ENCODE results near the gene CCND3.
A peak's percentile ranks its signal among the peaks of the same experiment; 100 is the strongest.

CCND3 gene

GRCh38 chr6:41941280-41942066 lies at the start of gene CCND3:
Gene CCND3, minus strand, starts transcription at chr6:41941808. Its CDS starts 159 bp downstream, at chr6:41941649.
- peak; percentile 68 for DNase-seq (ENCODE audit: low read depth, low spot score)

- DNase-seq (ENCODE audit: low read depth, low spot score), result no peak
Observed at GRCh38 chr6:41986339-41986738, 44.7 kb upstream of the CCND3 start.

- DNase-seq (ENCODE audit: low read depth, low spot score), result no peak
Observed at GRCh38 chr6:41984623-41985022, 43.0 kb upstream of the CCND3 start.

- no peak for DNase-seq (ENCODE audit: low read depth, low spot score)
Observed at GRCh38 chr6:41976794-41977484, 35.3 kb upstream of the CCND3 start.

- no peak for DNase-seq (ENCODE audit: low read depth, low spot score)
Observed at GRCh38 chr6:41975276-41975675, 33.7 kb upstream of the CCND3 start.

- no peak for DNase-seq (ENCODE audit: low read depth, low spot score)
Observed at GRCh38 chr6:41974281-41974825, 32.7 kb upstream of the CCND3 start.

- DNase-seq (ENCODE audit: low read depth, low spot score), result no peak
Observed at GRCh38 chr6:41972826-41973225, 31.2 kb upstream of the CCND3 start.

- DNase-seq (ENCODE audit: low read depth, low spot score), result no peak
Observed at GRCh38 chr6:41970436-41970846, 28.8 kb upstream of the CCND3 start.

- DNase-seq (ENCODE audit: low read depth, low spot score), result no peak
Observed at GRCh38 chr6:41967312-41968287, 26.0 kb upstream of the CCND3 start.

GRCh38 chr6:41966961-41967311 lies 25.3 kb upstream of the CCND3 start:
- DNase-seq (ENCODE audit: low read depth, low spot score), result no peak

- no peak for DNase-seq (ENCODE audit: low read depth, low spot score)
Observed at GRCh38 chr6:41966214-41966920, 24.8 kb upstream of the CCND3 start.

GRCh38 chr6:41965429-41966213 lies 24.0 kb upstream of the CCND3 start:
- no peak for DNase-seq (ENCODE audit: low read depth, low spot score)

GRCh38 chr6:41964201-41964887 lies 22.7 kb upstream of the CCND3 start:
- no peak for DNase-seq (ENCODE audit: low read depth, low spot score)

- no peak for DNase-seq (ENCODE audit: low read depth, low spot score)
Observed at GRCh38 chr6:41963371-41963770, 21.8 kb upstream of the CCND3 start.

- no peak for DNase-seq (ENCODE audit: low read depth, low spot score)
Observed at GRCh38 chr6:41960028-41960427, 18.4 kb upstream of the CCND3 start.

GRCh38 chr6:41958022-41958856 lies 16.6 kb upstream of the CCND3 start:
- DNase-seq (ENCODE audit: low read depth, low spot score), result no peak

GRCh38 chr6:41957117-41957516 lies 15.5 kb upstream of the CCND3 start:
- DNase-seq (ENCODE audit: low read depth, low spot score), result no peak

- no peak for DNase-seq (ENCODE audit: low read depth, low spot score)
Observed at GRCh38 chr6:41955412-41955811, 13.8 kb upstream of the CCND3 start.

GRCh38 chr6:41954668-41955067 lies 13.1 kb upstream of the CCND3 start:
- no peak for DNase-seq (ENCODE audit: low read depth, low spot score)

All from activated CD4-positive, CD25-positive, alpha-beta regulatory T cell treated with anti-CD3 and anti-CD28 coated beads, Interleukin-2, amount 50 U/mL, for 16 hours (primary cell).